HEK293T (cell line): ENCODE results near the gene ZNF814.
"Not testable (repeated sequence)": the region's sequence is repeated elsewhere in the genome, so short reads cannot be mapped to it uniquely, and the experiment has no call there.

Experiments used
- NFRKB ChIP-seq: fragments of 450-650 bp; IDR thresholded peaks from 2 replicates; pipeline ENCODE4 v1.6.1; 2016; ENCODE audit warnings: mild to moderate bottlenecking, moderate library complexity
- TF ChIP-seq, protein P1 (sequence below): fragments of 450-650 bp; IDR thresholded peaks from 2 replicates; pipeline ENCODE4 v1.6.1; 2016

DNA sequence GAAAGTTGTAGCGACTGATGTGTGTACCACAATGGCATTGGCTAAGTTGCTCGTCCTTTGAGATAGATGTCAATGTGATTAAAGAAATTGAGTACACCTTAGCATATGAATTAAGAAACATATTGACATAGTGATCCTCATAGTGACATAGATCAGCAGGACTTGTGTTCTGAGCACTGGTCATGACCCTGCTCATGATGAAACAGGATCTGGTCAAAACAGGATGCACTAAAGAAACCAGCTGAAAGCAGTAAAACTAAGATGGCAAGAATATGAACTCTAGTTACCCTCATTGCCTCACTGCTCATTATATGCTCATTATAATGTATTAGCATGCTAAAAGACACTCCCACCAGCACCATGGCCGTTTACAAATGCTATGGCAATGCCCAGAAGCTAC lies 41.7 kb downstream of the ZNF814 start:
- not testable (repeated sequence) for TF ChIP-seq NFRKB
- TF ChIP-seq, protein P1, sequence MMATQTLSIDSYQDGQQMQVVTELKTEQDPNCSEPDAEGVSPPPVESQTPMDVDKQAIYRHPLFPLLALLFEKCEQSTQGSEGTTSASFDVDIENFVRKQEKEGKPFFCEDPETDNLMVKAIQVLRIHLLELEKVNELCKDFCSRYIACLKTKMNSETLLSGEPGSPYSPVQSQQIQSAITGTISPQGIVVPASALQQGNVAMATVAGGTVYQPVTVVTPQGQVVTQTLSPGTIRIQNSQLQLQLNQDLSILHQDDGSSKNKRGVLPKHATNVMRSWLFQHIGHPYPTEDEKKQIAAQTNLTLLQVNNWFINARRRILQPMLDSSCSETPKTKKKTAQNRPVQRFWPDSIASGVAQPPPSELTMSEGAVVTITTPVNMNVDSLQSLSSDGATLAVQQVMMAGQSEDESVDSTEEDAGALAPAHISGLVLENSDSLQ: not testable (repeated sequence)
